Gastroesophageal sphincter (tissue), 4 donors: ENCODE data around the gene MSANTD3. TPM values are rescaled to one million over a fixed set of nuclear protein-coding genes. Genes with fewer than 3 reads are reported as not detected.

ENCODE experiments used
- ATAC-seq: fragments of 150-250 bp; one replicate; pipeline ENCODE4 v1.9.1; 2016; ENCODE audit warnings: mild to moderate bottlenecking, moderate library complexity
- H3K27ac ChIP-seq, 4 donors: fragments of 200-600 bp; sonication (generic) in 3 of 4; 1 replicate in 3 of 4; 2 replicates in 1 of 4; pipeline ENCODE4 v1.5.1; 2016 to 2019
- H3K27me3 ChIP-seq: fragments of 200-600 bp; sonication (generic); one replicate; pipeline ENCODE4 v1.5.1; 2019
- H3K36me3 ChIP-seq, 2 donors: fragments of 200-600 bp; sonication (generic); one replicate each; pipeline ENCODE4 v1.5.1; 2019; ENCODE audit warnings: control low read depth in 1 of 2
- H3K4me1 ChIP-seq, 3 donors: fragments of 200-600 bp; sonication (generic); 1 replicate in 2 of 3; 2 replicates in 1 of 3; pipeline ENCODE4 v1.5.1; 2016 to 2019; ENCODE audit warnings: control low read depth in 2 of 3
- H3K4me3 ChIP-seq, 2 donors: fragments of 200-600 bp; sonication (generic); one replicate each; pipeline ENCODE4 v1.5.1; 2019; ENCODE audit warnings: mild to moderate bottlenecking in 1 of 2, moderate library complexity in 1 of 2
- H3K9me3 ChIP-seq, 3 donors: fragments of 200-600 bp; sonication (generic); one replicate each; pipeline ENCODE4 v1.5.1; 2017 to 2019; ENCODE audit warnings: control low read depth in 2 of 3
- EP300 ChIP-seq: sonication (generic); formaldehyde crosslinking; IDR thresholded peaks from one replicate; pipeline ENCODE4 v1.6.1; 2017; ENCODE audit warnings: antibody characterized with exemption, mild to moderate bottlenecking
- POLR2A ChIP-seq, 2 donors: fragments of 450-650 bp; IDR thresholded peaks; one replicate each; pipeline ENCODE4 v1.6.1; 2017; ENCODE audit warnings: antibody characterized with exemption in 2 of 2, mild to moderate bottlenecking in 2 of 2, moderate library complexity in 1 of 2
- POLR2AphosphoS5 ChIP-seq: sonication (generic); formaldehyde crosslinking; IDR thresholded peaks from one replicate; pipeline ENCODE4 v1.6.1; 2017; ENCODE audit warnings: antibody characterized with exemption
- WGBS, 2 donors: methylation state at CpG; one replicate each; pipeline ENCODE4 v1.1.5; 2018; ENCODE audit warnings: low coverage in 1 of 2; 5-methylcytosine and 5-hydroxymethylcytosine counted together
- total RNA-seq, 4 donors: library from RNA; depleted of rRNA; stranded (reverse); fragments of >200 nt; gene quantifications; one replicate each; pipeline ENCODE4 v1.1.0, GENCODE V29; 2016
- TF ChIP-seq, protein P1 (sequence below), 4 experiments: fragments of 200-600 bp in 2 of 4; fragments of 450-650 bp in 2 of 4; sonication (generic) in 1 of 4; IDR thresholded peaks; one replicate each; pipeline ENCODE4 v1.5.1; 2017 to 2019; ENCODE audit warnings: antibody characterized with exemption in 4 of 4, mild to moderate bottlenecking in 2 of 4, moderate library complexity in 2 of 4

The MSANTD3 gene
- total RNA-seq, 4 donors from 2014 or later: 19.1 to 56.9 (median 34.8) TPM

DNA sequence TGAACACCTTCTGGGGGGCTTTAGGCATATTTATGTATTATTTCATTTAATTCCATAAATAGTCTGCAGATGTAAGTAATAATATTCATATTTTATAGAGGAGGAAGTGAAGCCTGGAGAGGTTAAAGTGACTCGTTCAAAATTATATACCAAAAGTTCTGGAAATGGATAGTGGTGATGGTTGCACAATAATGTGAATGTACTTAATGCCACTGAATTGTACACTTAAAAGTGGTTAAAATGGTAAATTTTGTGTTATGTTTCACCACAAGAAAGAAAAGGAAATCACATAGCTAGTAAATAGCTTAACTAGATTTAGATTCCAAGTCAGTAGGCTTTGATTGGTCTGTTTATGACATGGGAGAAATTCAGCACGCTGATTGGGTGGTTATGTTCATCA is 33.0 kb downstream of the MSANTD3 start:
- Histone ChIP-seq H3K4me1 (peaks cover 0 to 10% (median 0%) of the 10 kb centered on the region in 3 donors), H3K27ac (no peak overlapping the region), H3K9me3 (no peaks in the 10 kb centered on the region), H3K36me3 (peaks cover 0 to under 1% of the 10 kb centered on the region in 2 donors), H3K27me3 (no peaks in the 10 kb centered on the region), H3K4me3 (no peak overlapping the region)
- TF ChIP-seq, protein P1, sequence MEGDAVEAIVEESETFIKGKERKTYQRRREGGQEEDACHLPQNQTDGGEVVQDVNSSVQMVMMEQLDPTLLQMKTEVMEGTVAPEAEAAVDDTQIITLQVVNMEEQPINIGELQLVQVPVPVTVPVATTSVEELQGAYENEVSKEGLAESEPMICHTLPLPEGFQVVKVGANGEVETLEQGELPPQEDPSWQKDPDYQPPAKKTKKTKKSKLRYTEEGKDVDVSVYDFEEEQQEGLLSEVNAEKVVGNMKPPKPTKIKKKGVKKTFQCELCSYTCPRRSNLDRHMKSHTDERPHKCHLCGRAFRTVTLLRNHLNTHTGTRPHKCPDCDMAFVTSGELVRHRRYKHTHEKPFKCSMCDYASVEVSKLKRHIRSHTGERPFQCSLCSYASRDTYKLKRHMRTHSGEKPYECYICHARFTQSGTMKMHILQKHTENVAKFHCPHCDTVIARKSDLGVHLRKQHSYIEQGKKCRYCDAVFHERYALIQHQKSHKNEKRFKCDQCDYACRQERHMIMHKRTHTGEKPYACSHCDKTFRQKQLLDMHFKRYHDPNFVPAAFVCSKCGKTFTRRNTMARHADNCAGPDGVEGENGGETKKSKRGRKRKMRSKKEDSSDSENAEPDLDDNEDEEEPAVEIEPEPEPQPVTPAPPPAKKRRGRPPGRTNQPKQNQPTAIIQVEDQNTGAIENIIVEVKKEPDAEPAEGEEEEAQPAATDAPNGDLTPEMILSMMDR (IDR thresholded peaks at IDR 0.05): no peak
- TF ChIP-seq POLR2A (IDR thresholded peaks at IDR 0.05) (no peak), POLR2AphosphoS5 (no peak), EP300 (no peak)
- ATAC-seq: no peak
- WGBS, 2 donors: 60 to 83% methylated on average over 2 of the region's 2 CpGs

DNA sequence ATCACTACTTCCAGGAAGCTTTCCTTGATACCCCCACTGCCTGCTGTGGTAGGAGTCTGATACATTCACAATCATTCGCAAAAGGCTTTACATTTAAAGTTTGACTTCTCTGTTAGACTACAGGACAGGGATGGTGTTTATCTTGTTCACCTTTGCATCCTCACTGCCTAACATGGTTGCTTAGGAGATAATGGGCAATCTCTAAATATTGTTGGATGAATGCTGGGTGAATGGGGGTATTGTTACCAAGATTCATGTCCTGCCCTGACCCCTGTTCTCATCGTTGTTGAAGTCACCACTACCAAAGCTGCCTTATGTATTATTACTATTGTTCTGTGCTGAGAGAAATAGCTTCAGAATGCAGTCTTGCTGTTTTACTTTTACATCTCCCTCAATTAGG is 38.3 kb downstream of the MSANTD3 start:
- no peak for ATAC-seq
- no peaks in the 10 kb centered on the region for H3K36me3 ChIP-seq
- no peaks in the 10 kb centered on the region for H3K27me3 ChIP-seq
- H3K27ac ChIP-seq: no peak overlapping the region
- H3K4me3 ChIP-seq: no peak overlapping the region
- WGBS, 2 donors: 85 to 100% methylated on average over 1 to 2 of the region's 2 CpGs
- H3K9me3 ChIP-seq: no peaks in the 10 kb centered on the region
- H3K4me1 ChIP-seq: peaks cover 0 to 11% (median 0%) of the 10 kb centered on the region in 3 donors
- TF ChIP-seq POLR2AphosphoS5 (no peak), EP300 (no peak), POLR2A (IDR thresholded peaks at IDR 0.05) (no peak)
- TF ChIP-seq, protein P1 (IDR thresholded peaks at IDR 0.05): no peak

DNA sequence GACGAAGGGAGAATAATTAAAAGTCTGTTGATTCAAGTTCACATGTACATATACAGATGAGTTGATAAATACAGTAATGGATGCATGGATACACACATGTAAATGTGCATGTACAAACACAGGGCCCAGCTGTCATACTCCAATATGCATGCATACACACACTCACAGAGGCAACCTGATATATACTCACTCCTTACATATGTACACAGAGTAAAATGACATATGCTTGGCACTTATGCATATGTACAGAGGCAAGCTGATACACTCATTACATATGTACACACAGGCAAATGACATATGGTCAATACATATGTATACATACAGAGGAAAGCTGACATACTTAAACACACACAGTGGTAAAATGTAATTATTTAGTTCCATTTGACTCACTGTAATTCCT is 38.8 kb downstream of the MSANTD3 start:
- ATAC-seq: no peak
- H3K36me3 ChIP-seq: no peaks in the 10 kb centered on the region
- H3K4me1 ChIP-seq: peaks cover 0 to 11% (median 0%) of the 10 kb centered on the region in 3 donors
- H3K27ac ChIP-seq: no peak overlapping the region
- no peaks in the 10 kb centered on the region for H3K27me3 ChIP-seq
- no peak for TF ChIP-seq POLR2AphosphoS5
- TF ChIP-seq EP300: no peak
- TF ChIP-seq, protein P1 (IDR thresholded peaks at IDR 0.05): no peak
- no peak for TF ChIP-seq POLR2A (IDR thresholded peaks at IDR 0.05)
- no peaks in the 10 kb centered on the region for H3K9me3 ChIP-seq
- 100% methylated on average over 1 of the region's 1 CpG; no CpG with 5 or more reads in 1 of the 2 donors for WGBS, 2 donors
- H3K4me3 ChIP-seq: no peak overlapping the region

DNA sequence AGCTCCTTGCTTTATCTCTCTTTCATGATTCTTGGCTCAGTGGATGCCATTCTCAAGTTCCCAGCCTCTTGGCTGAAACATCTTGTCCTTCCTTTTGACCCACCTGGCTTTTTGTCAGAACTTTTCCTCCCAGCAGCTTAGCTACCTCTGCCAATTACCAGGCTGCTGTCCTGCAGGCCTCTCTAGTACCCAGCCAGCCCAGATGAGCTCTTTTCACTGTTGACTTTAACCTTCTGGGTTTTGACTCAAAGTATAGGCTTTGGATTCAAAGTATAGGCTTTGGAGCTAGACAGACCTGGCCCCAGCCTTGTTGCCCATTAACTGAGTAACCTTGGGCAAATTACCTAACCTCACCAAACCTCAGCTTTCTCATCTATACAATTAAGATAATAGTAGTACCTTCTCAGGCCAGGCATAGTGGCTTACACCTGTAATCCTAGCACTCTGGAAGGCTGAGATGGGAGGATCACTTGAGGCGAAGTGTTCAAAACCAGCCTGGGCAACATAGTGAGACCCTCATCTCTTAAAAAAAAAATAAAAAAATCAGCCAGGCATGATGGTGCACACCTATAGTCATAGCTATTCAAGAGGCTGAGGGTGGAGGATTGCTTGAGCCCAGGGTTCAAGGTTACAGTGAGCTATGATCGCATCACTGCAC is 39.4 kb downstream of the MSANTD3 start:
- no peak for ATAC-seq
- H3K9me3 ChIP-seq: no peaks in the 10 kb centered on the region
- WGBS, 2 donors: 94 to 100% methylated on average over 1 to 2 of the region's 2 CpGs

More for the DNA sequence above, 39.4 kb downstream of the MSANTD3 start:
- no peaks in the 10 kb centered on the region for H3K36me3 ChIP-seq
- H3K27me3 ChIP-seq: no peaks in the 10 kb centered on the region
- H3K4me3 ChIP-seq: no peak overlapping the region
- peaks cover 0 to 11% (median 0%) of the 10 kb centered on the region in 3 donors for H3K4me1 ChIP-seq
- TF ChIP-seq, protein P1 (IDR thresholded peaks at IDR 0.05): no peak
- TF ChIP-seq POLR2A (IDR thresholded peaks at IDR 0.05) (no peak), EP300 (no peak), POLR2AphosphoS5 (no peak)
- no peak overlapping the region for H3K27ac ChIP-seq
